ENCODE measurements around the gene RNF151. TPM values are rescaled to one million over a fixed set of nuclear protein-coding genes. Genes with fewer than 3 reads are reported as not detected.

RNF151 gene
- total RNA-seq, 4 donors from 2014 or later = not detected

GRCh38 chr16:1999866-2000514 is 33.3 kb downstream of the RNF151 start:
- WGBS, 2 donors (ENCODE audit: low coverage in 1 of 2) = 89% methylated on average over 24 of the region's 28 CpGs; no CpG with 5 or more reads in 1 of the 2 donors
- in situ Hi-C loops (cut with MboI; ENCODE audit: low pct_ligation_motif_present in 1 of 4, low pct_unique_long_range_greater_than_20kb in 1 of 4, low sequenced_read_pairs in 3 of 4) (loop anchor here in 1 of 4 donors (25.0 kb wide), 1 partner anchor 137 kb away; the partner anchor contains the start of genes PKD1 and RAB26), intact Hi-C loops (cut with DNase I; ENCODE audit: low total_unique reads) (loop anchor here (10.0 kb wide), 1 partner anchor 235 kb away; the partner anchor contains the start of gene DNASE1L2)
- no peak for DNase-seq
- H3K9me3 ChIP-seq = no peaks in the 10 kb centered on the region
- H3K36me3 ChIP-seq = peaks cover 0 to 45% (median 28%) of the 10 kb centered on the region in 4 donors
- no peak overlapping the region for H3K4me3 ChIP-seq
- peaks cover 12 to 16% (median 14%) of the 10 kb centered on the region in 4 donors for H3K4me1 ChIP-seq
- H3K27ac ChIP-seq = no peak overlapping the region
- no peaks in the 10 kb centered on the region for H3K27me3 ChIP-seq
- no peak for TF ChIP-seq POLR2A (IDR thresholded peaks at IDR 0.05)
- TF ChIP-seq CTCF (IDR thresholded peaks at IDR 0.05) = no peak
- no peak for TF ChIP-seq POLR2AphosphoS5 (IDR thresholded peaks at IDR 0.05)
- no peak for TF ChIP-seq EP300 (IDR thresholded peaks at IDR 0.05; ENCODE audit: low read depth)

DNA sequence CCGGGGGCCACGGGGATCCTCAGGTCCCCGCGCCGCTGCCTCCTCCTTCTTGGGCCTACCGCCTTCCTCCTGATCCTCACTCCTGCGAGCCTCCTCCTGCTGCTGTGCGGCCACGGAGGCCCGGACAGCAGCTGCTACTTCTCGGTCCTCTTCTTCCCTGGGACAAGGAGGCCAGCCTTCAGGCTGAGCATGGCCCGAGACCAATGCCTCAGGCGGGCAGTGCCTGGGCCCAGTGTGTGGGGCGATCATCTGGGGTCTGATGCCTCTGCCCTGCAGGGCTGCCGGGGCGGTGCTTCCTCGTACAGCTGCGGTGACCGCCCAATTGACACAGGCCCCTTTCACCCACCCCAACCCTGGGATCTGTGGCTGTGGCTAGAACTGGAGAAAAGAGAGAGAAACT is 34.4 kb downstream of the RNF151 start:
- H3K9me3 ChIP-seq = no peaks in the 10 kb centered on the region
- intact Hi-C loops (cut with DNase I; ENCODE audit: low total_unique reads) (loop anchor here (10.0 kb wide), 1 partner anchor 234 kb away; the partner anchor contains the start of gene DNASE1L2), in situ Hi-C loops (cut with MboI; ENCODE audit: low pct_ligation_motif_present in 1 of 4, low pct_unique_long_range_greater_than_20kb in 1 of 4, low sequenced_read_pairs in 3 of 4) (loop anchor here in 1 of 4 donors (25.0 kb wide), 1 partner anchor 136 kb away; the partner anchor contains the start of genes PKD1 and RAB26)
- no peak for DNase-seq
- H3K27ac ChIP-seq = no peak overlapping the region
- peaks cover 0 to 45% (median 28%) of the 10 kb centered on the region in 4 donors for H3K36me3 ChIP-seq
- no peaks in the 10 kb centered on the region for H3K27me3 ChIP-seq
- H3K4me3 ChIP-seq = no peak overlapping the region
- peaks cover 12 to 26% (median 18%) of the 10 kb centered on the region in 4 donors for H3K4me1 ChIP-seq
- TF ChIP-seq CTCF (IDR thresholded peaks at IDR 0.05) (no peak), POLR2A (IDR thresholded peaks at IDR 0.05) (no peak), POLR2AphosphoS5 (IDR thresholded peaks at IDR 0.05) (no peak), EP300 (IDR thresholded peaks at IDR 0.05; ENCODE audit: low read depth) (no peak)
- WGBS, 2 donors (ENCODE audit: low coverage in 1 of 2) = 90% methylated on average over 16 of the region's 19 CpGs; no CpG with 5 or more reads in 1 of the 2 donors

- Histone ChIP-seq H3K4me1 (peaks cover 12 to 29% (median 19%) of the 10 kb centered on the region in 4 donors), H3K27me3 (no peaks in the 10 kb centered on the region), H3K4me3 (no peak overlapping the region), H3K9me3 (no peaks in the 10 kb centered on the region), H3K27ac (no peak overlapping the region), H3K36me3 (peaks cover 0 to 45% (median 28%) of the 10 kb centered on the region in 4 donors)
- in situ Hi-C loops (cut with MboI; ENCODE audit: low pct_ligation_motif_present in 1 of 4, low pct_unique_long_range_greater_than_20kb in 1 of 4, low sequenced_read_pairs in 3 of 4) (loop anchor here in 1 of 4 donors (25.0 kb wide), 1 partner anchor 136 kb away; the partner anchor contains the start of genes PKD1 and RAB26), intact Hi-C loops (cut with DNase I; ENCODE audit: low total_unique reads) (loop anchor here (10.0 kb wide), 1 partner anchor 233 kb away; the partner anchor contains the start of gene DNASE1L2)
- WGBS, 2 donors (ENCODE audit: low coverage in 1 of 2) = 93% methylated on average over 48 of the region's 53 CpGs; no CpG with 5 or more reads in 1 of the 2 donors
- no peak for TF ChIP-seq EP300 (IDR thresholded peaks at IDR 0.05; ENCODE audit: low read depth)
- TF ChIP-seq POLR2AphosphoS5 (IDR thresholded peaks at IDR 0.05) = no peak
- TF ChIP-seq CTCF (IDR thresholded peaks at IDR 0.05) = no peak
- no peak for TF ChIP-seq POLR2A (IDR thresholded peaks at IDR 0.05)
- no peak for DNase-seq
These were observed 35.0 kb downstream of the RNF151 start for GRCh38 chr16:2001456-2002355.

Measured in transverse colon (tissue), 4 donors.